Raji (cell line): ENCODE data around the gene LDAH.

Experiments used
- POLR2A ChIP-seq: IDR thresholded peaks from 2 replicates; pipeline ENCODE4 v1.6.1; 2011; ENCODE audit warnings: low read depth, low read length, control low read depth; ENCODE audit not compliant: insufficient read depth

The LDAH gene

DNA sequence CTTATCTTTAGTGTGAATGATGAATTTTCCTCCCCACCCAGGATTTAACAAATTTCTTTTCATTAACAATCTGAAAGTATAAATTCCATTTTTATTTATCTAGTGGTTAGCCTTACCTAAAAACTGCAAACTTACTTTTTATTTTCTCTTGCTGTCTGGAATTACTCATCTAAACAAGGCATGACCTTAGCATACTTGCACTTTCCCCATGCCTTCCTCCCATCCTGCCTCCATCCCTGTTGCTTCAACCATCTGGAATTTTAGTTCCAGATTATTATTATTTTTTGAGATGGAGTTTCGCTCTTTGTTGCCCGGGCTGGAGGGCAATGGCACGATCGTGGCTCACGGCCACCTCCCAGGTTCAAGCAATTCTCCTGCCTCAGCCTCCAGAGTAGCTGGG lies 120.3 kb downstream of the LDAH start:
- no peak for TF ChIP-seq POLR2A

DNA sequence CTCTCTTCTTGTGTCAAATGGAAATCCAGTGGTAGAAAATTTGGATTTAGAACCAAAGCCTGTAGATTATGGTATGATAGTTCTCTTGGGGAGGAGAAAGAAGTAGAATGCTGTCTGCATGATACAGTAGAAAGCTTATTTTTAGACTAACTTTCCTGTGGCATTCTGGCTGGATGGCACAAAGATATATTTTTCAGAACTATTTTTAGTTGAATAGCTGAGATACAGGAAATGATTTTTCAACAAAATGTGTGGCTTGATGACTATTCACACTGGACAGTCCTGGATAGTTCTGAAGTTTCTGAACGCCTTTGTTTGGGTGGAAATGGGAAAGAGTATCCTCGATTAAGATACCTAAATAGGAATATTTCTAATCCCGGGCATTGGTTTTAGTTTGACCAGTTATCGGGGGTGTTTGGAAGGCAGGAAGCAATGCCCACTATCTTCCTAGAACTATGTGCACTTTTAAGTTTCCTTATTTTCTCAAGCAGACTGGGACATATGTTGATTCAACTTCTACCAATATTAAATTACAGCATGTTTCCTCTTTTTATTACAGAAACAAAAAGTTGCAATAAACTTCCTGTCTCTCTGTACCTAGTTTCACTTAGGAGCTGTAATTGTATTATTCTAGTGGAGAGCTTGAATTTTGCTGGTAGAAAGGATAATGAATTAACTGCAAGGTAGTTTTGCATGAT lies 123.8 kb downstream of the LDAH start:
- no peak for TF ChIP-seq POLR2A

DNA sequence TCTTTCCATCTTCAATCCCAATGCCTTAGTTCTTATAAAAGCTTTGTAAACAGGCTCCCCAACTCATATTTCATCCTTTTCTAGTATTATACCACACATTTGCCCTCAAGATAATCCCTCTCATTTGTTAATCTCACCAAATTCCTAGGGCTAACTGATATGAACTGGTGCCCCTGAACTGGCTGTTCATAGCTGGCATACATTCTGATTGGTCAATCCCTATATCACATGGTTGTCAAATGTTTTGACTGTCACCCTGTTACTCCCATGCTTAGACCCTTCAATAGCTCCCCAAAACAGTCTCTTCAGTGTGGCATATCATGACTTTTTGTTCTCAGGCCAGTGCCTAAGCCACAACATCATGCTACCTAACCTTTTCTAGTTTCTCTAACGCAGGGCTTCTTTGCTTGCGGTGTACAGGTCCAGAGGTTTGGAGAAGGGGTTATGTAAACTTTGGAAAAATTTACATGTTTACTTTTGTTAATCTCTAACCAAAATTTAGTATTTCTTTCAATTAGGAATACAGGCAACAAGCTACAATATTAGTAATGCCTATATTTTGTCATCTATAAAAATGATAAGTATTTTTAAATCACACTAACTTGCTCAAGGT lies 125.5 kb downstream of the LDAH start:
- no peak for TF ChIP-seq POLR2A

GRCh38 chr2:20696366-20696765 lies 126.5 kb downstream of the LDAH start:
- TF ChIP-seq POLR2A = no peak

DNA sequence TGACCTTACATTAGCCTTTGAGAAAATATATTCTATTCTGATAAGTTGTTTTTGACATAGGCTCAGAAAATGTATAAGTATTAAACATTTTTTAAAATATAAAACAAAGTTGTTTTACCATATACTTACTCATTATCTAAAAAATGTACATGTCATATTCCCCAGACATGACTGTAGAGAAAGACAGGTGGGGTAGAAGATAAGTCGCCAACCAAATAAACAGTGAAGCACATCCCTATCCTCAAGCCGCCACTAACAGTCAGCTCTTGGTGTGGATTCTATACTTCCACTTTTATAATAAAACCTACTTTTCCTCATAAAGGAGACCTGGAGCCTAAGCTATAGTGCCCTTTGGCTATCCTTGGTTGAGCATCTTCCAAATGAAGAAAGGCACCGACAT lies 129.6 kb downstream of the LDAH start:
- TF ChIP-seq POLR2A = no peak

DNA sequence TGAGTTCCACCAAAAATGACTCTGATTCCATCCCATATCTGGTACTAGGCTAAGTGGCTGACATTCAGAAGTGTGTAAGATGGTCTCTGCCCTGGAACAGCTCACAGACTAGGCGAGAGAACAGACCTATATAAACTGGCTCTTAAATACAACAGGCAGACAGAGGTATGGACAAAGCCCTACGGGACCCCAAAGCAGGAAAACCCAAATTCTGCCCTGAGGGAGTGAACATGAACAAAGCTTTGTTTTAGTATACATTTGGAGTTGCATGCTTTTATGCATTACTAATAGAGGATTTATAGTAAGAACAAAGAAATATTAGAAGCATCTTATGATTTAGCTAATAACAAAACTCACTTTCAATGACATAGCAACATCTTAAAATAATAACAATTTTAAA lies 130.8 kb downstream of the LDAH start:
- no peak for TF ChIP-seq POLR2A

GRCh38 chr2:20691076-20691734 lies 131.7 kb downstream of the LDAH start:
- no peak for TF ChIP-seq POLR2A

GRCh38 chr2:20689428-20690264 lies 133.3 kb downstream of the LDAH start:
- no peak for TF ChIP-seq POLR2A

GRCh38 chr2:20687260-20687832 lies 135.6 kb downstream of the LDAH start:
- TF ChIP-seq POLR2A = no peak

- TF ChIP-seq POLR2A = no peak
Observed at GRCh38 chr2:20684581-20685063, 138.3 kb downstream of the LDAH start.

- no peak for TF ChIP-seq POLR2A
Observed at GRCh38 chr2:20682167-20682920, 140.6 kb downstream of the LDAH start.

DNA sequence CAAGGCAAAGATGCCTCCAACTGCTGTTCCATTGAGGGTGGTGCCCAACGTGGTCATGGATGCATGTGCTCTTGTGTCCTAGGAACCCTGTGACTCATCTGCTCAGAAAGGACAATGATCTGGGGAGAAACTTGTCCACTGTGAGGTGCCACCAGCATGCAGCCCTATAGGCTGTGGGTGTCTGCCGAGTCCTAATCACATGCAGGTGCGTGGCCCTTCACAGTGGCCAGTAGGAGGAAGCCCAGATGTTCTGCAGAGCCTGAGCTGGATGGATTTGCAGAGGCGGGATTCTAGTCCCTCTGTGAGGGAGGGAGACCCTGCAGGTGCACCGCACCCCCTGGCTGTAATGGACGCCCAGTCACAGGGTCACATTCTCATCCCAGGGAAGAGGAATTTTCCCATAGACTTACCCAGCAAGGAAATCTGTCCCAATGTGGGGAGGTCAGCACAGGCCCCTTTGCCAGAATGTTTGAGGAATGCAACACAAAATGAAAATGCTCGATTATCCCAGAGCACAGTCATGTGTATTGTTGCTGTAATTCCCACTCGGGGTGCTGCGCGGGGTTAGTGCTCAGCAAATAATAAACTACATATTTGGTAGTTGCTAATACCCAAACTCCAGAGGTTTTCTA lies 142.0 kb downstream of the LDAH start:
- TF ChIP-seq POLR2A = no peak

GRCh38 chr2:20678780-20679179 lies 144.1 kb downstream of the LDAH start:
- no peak for TF ChIP-seq POLR2A

- TF ChIP-seq POLR2A = no peak
Observed at GRCh38 chr2:20678086-20678395, 144.9 kb downstream of the LDAH start.
